DMS114 treated with DMSO at 0.1 percent for 48 hours (cell line): ENCODE data around the gene CASP6.
"Not testable (repeated sequence)": the region's sequence is repeated elsewhere in the genome, so short reads cannot be mapped to it uniquely, and the experiment has no call there.

Source experiments
- DNase-seq: peaks from one replicate; lab custom pipeline; 2025; ENCODE audit not compliant: unreplicated experiment; lab: John Stamatoyannopoulos, UW

The CASP6 gene

GRCh38 chr4:109721033-109721432 lies 17.8 kb upstream of the CASP6 start:
- DNase-seq = no peak

DNA sequence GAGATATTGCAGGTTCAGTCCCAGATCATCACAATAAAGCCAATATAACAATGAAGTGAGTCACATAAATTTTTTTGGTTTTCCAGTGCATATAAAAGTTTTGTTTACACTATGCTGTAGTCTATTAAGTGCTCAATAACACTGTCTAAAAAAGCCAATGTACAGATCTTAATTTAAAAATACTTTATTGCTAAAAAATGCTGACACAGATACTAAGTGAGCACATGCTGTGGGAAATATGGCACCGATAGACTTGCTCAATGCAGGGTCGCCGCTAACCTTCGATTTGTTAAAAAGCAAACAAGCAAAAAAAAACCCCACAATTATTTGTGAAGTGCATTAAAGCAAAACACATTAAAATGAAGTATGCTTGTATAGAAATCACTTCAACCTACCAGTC lies 16.4 kb upstream of the CASP6 start:
- DNase-seq = no peak

GRCh38 chr4:109718759-109719158 lies 15.5 kb upstream of the CASP6 start:
- no peak for DNase-seq

DNA sequence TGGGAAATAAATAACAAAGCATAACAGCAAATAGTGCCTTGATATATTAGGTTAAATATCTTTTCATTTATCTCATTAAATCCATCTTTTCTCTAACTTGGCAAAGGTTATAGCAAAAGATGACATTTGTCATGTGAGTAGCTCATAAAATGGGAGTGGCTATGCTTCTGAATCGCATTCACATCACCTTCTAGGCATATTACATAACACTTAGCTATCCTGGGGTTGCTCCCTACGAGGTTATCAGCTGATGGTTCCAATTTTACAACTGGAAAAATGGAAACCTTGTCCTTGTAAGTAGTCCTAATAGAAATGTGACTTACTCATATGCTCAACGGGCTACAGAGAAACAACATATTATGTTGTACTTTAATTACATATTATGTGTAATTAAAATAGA lies 10.3 kb upstream of the CASP6 start:
- no peak for DNase-seq

GRCh38 chr4:109708990-109709389 lies 5.7 kb upstream of the CASP6 start:
- no peak for DNase-seq

DNA sequence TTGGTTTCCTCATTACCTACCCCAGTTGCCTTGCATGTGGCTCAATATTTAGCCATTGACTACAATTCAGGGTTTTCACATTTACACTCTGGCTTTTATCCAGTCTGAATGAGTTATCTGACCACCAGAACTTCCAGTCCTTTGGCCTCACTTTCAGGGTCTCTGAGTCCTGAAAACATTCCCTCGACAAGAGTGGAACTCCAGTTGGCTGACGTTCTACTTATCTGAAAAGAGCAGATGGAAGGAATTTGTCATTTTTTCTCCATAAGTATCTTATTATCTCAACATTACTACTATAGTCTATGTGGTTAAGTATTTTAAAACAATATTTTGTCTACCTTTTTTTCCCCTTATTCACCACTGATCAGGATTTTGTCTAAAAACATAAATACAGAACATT lies 5.2 kb upstream of the CASP6 start:
- DNase-seq = no peak

GRCh38 chr4:109703664-109704361 lies 568 bp upstream of the CASP6 start:
- DNase-seq = no peak

DNA sequence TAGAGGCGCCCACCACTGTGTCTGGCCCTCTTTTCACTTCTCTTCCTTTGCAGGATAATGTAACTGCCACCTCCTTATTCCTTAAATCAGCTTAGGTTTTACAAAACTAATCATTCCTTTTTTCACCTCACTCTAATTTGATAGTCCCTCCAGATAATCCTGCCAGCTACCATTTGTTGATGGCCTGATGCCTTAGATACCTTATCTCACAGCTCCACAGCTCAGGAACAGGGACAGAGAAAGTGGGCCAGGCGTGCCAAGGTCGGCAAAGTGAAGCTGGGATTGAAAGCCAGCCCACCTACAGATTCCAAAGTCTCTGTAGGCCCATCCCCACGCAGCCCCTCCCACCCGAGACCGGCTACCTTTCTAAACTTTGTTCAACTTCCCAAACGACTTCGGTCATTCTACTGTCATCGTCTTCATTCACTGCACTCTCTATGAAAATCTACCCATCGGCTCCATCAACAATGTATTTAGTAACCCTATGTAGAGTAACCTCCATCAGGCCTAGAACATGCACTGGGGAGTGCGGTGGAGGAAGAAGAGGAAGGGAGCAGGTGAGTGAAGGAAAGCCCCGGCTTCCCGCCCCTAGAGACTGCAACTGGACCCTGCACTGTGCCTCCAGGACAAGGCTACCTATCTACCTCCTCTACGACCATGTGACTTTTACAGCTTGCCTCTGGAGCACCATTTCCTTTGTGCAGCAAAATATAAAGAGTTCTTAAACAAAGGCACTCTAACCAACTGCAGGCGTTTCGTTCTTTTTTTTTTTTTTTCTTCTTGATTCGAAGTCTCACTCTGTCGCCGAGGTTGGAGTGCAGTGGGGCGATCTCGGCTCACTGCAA lies 1.5 kb downstream of the CASP6 start:
- DNase-seq = no peak

DNA sequence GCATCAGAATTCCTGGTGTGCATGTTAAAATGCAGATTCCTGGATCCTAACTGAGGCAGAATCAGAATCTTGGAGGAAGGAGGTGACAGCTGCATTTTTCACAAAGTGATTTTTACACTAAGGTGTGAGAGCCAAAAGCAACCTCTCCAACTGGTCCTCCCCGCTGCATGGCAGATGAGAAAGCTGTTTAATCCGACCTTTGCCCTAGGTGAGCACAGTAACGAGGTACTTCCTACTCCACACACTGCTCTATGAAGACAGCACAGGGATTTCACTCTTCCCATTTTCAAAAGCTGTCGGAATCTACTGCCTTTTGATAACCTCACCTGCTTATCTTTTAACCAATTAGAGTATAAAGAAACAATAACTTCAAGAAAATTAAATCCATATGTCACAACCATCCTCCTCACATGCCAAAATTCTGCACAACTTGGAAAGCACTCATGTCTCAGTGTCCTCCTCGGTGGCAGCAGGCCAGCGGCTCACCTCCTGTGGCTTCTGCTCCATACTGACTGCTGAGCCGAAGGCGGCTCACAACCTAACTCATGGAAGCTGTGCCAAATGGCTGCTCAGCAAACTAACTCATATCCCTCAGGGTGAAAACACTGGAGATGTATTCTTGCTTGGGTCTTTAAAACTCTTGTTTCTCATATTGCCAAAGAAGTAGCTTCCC lies 3.6 kb downstream of the CASP6 start:
- no peak for DNase-seq

- no peak for DNase-seq
Observed at GRCh38 chr4:109698656-109699055, 4.6 kb downstream of the CASP6 start.

DNA sequence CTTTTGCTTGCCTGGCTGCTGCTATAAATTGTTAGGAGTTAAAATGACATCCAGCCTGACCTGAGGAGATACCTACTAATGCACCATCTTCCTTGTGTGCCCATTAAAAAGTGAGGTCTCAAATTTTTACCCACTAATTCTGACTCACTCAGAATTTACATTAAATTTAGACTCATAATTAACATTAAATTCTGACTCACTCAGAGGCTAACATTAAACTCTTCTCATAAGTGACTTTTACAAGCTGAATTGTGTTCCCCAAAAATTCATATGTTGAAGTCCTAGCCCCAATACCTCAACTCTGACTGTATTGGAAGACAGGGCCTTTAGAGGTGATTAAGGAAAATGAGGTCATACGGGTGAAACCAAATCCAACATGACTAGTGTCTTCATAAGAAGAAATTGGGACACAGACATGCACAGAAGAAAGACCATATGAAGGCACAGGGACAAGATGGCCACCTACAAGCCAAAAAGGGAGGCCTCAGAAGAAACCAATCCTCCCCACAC lies 11.8 kb downstream of the CASP6 start:
- no peak for DNase-seq

DNA sequence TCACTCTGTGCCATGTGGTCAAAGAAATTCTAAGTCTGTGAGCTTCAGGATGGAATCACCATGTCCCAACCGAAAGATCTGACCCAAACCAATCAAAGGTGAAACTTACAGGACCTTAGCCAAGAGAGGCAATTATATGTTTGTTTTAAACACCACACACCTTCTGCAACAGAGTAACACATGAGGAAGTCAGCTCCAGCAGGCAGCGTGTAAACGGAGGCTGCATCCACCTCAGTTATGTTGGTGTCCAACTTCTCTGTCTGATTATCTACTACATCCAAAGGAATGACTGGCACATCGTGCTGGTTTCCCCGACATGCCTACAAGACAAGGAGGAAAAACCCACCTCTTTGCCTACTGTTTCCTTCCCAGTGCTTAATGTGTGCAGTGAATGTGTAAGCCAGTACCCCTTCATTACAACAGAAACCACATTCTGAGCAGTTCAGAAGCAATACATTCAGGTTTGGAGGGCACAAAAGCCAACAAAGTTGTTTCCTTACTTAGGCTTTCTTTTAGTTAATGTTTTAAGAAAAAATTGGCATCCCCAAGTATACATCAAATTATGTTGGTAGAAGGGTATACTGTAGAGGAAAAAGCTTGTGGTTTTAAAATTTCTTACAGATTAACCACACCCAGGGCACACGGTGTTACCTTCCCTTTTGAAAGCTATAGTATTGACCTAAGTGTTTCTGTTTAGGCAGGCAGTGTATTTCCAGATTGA lies 12.4 kb downstream of the CASP6 start:
- no peak for DNase-seq

DNA sequence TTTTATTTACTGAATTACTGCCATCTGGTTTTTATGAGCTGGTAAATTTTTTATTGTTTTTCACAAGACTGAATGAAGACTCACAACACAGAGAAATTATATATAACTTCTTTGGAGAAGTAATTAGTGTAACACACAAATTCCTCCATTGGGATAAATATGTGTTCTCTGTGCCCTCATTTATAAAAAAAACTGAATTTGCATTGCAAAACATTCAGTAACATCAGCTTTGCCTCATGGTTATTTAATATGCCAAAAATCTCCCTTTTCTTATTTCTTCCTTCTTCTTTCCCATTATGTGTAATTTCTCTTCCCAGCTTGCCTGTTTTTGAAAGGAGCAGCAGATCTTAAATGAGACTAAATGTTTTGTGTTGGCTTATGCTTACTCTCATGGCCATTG lies 18.5 kb downstream of the CASP6 start:
- DNase-seq = no peak

DNA sequence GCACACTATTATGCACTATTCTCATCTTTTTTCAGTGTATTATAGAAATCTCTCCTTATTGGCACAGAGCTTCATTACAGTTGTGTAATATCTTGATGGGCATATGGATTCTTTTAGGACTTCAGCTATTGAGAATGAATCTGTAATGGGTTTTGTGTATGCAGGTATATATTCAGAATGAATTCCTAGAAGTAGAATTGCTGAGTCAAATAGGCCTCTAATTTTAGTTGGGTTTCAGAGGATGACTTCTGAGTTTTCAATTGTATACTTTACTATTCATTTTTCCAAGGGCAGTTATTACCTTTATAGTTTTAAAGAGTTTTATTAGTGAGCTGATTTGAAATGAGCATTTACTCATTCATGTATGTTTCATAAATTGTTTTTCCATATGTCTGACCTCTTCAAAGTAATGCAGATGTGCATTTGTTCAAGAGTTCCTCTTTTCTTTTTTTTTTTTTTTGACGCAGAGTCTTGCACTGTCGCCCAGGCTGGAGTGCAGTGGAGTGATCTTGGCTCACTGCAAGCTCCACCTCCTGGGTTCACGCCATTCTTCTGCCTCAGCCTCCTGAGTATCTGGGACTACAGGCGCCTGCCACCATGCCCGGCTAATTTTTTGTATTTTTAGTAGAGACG lies 19.5 kb downstream of the CASP6 start:
- DNase-seq = no peak

- DNase-seq = no peak
Observed at GRCh38 chr4:109682875-109683274, 20.4 kb downstream of the CASP6 start.

GRCh38 chr4:109678925-109679324 lies 24.3 kb downstream of the CASP6 start:
- DNase-seq = not testable (repeated sequence)

GRCh38 chr4:109678472-109678871 lies 24.8 kb downstream of the CASP6 start:
- not testable (repeated sequence) for DNase-seq

GRCh38 chr4:109676886-109677285 lies 26.4 kb downstream of the CASP6 start:
- DNase-seq = no peak

- no peak for DNase-seq
Observed at GRCh38 chr4:109675843-109676242, 27.4 kb downstream of the CASP6 start.

DNA sequence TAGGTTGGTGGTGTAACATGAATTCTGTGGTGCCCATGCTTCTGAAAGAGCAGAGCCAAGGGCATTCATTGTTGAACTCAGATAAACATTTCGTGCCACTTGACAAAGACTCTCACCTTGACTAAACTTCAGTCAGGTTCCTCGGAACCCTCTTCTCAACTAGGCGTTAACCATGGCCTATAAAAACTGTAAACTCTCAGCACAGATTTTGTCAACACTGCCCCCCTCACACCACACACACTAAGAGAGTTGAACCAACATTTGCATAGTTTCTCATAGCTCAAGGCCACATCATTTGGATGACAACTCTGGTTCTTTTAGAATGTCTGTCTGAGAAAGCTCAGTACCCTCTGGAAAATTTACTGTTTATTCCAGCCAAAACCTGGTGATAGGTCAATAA lies 28.1 kb downstream of the CASP6 start:
- no peak for DNase-seq

DNA sequence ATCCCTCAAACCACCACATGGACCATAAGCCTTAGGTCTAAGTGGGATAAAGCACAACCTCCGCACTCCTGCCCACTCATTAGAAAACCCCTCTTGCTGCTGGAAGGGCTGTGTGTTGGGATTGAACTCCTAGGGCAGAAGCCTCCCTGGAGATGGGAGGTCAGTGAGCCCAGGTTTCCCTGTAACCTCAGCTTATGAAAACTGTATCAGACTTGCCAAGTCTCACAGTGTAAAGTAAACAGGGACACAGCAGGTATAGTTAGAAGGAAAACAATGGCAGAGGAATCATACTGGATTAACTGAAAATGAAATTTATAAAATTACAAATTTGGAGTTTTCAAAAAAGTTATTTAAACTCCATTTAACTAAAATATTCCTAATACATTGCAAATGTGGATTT lies 29.9 kb downstream of the CASP6 start:
- DNase-seq = no peak
